Activated effector memory CD4-positive, alpha-beta T cell treated with anti-CD3 and anti-CD28 coated beads, Interleukin-2, amount 50 U/mL, for 16 hours (primary cell): ENCODE results near the gene KCNS1.
"Not testable (repeated sequence)": the region's sequence is repeated elsewhere in the genome, so short reads cannot be mapped to it uniquely, and the experiment has no call there.

ENCODE experiments used
- DNase-seq: peaks from one replicate; pipeline ENCODE4 v3.0.0-alpha.2; 2020

The KCNS1 gene

DNA sequence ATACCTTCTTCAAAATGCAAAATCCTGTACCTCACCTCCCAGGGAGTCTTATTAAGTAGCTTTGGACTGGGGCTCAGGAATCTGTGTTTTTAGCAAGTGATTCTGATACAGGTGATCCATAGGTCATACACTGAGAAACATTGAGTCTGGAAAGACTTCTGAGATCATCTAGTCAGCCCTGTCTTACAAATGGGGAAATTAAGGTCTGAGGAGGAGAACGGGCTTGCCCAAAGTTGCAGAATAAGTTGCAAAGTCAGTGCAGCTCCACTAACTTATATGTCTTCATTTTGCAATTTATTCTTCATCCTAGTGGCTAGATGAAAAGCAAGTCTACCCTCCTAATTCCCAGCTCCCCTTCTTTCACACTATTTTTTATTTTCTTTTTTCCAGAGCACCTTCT, 28.9 kb downstream of the KCNS1 start:
- no peak for DNase-seq

DNA sequence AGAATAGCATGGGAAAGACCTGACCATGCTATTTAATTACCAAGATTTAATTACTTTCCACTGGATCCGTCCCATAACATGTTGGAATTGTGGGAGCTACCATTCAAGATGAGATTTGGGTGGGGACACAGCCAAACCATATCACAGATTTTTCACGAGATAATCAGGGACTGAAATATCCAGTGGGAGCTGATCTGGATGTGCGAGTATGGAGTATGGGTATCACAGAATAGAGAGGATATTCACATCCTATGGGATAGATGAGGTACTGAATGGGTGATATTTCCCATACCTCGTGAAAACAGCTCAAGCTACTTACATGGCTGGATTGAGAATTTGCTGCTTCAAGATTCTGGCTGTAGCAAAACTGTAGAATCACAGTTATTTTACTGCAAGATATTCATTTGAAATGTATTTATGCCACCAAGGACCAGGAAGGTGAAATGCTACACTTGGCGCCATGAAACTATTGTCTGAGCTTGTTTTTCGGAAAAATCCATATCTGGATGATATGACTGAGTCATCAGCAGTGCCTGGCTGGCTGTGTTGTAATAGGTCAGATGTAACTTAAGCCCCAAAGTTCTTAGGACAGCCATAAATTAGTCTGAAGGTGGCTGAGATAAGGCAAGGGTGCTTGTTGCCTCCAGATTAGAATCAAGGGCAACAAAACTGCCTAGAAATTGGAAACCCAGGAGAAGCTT, 29.8 kb downstream of the KCNS1 start:
- no peak for DNase-seq

DNA sequence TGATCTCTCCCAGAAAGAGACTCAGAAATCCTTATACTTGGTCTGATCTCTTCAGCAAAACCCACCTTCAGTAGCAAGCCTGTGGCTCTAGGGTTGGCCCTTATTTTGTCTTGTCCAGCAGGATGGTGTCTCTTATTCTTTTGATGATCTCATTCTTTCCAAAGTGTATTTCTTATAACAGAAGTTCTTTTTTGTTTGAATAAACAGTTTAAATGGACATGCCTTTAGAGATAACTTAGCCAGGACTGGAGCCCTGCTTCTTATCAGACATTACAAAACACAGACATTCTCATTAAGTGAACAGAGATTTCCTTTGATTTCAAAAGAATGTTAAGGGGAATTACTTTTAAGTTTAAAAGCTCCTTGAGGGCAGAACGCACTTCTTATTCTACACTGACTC, 31.7 kb downstream of the KCNS1 start:
- no peak for DNase-seq

DNA sequence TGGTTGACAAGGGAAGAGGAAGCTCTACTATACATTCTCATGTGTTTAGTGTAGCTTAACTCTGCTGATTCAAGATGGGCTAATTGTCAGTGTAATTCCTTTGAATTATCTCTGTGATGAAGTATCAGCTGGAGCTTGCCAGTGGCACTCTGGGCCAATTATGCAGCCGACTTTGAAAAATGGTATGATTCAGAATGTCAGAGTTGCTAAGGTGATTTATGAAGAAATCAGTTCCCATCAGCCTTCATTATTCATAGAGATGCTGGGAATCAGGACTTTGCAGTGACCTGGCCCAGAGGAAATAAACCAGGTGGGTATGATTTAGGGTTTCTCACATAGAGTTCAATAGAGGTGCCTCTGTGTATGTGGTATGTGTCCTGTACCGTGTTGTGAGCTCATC, 33.4 kb downstream of the KCNS1 start:
- no peak for DNase-seq

DNA sequence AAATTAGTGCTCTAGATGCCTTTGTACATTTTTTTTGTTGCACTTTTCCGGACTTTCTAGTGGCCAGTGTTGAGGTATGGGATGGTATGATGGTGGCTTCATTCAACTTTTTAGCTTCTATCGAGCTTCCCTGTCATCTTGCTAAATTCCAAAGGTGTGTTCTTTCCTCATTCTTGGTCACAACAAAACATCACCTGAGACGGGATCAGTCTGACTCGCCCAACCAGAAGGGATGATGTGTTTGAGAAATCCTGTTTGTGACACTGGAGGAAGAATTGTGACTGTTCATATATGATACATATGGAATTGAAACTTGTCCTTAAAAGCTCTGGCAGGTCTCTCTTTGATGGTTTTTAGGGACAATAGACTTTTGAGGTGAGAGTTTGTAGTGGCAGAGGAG, 33.8 kb downstream of the KCNS1 start:
- no peak for DNase-seq

DNA sequence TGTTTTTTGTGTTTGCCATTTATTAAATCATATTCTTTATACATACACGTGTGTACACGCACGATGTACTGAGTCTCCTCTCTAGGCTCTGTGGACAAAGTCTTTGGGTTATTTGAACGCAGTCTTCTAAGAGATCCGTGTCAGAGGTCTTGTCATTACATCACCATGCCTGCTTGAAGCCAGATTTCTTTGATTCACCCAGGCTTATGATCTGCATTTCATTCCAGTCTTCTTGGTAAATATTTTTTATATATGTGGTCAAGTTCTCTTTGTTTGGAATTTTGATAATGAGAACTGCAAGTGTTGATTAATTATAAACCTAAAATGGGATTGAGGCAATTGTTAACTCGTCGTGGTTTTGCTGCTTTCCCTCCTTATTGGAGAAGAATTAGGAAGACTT, 34.6 kb downstream of the KCNS1 start:
- no peak for DNase-seq

DNA sequence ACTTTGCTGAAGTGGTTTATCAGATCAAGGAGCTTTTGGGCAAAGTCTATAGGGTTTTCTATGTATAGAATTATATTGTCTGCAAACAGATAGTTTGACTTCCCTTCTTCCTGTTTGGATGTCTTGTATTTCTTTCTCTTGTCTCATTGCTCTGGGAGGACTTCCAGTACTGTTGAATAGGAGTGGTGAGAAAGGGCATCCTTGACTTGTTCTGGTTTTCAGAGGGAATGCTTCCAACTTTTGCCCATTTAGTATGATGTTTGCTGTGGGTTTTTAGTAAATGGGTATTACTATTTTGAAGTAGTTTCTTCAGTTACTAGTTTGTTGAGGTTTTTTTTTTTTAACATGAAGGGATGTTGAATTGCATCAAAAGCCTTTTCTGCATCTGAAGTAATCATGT, 36.1 kb downstream of the KCNS1 start:
- DNase-seq = no peak

DNA sequence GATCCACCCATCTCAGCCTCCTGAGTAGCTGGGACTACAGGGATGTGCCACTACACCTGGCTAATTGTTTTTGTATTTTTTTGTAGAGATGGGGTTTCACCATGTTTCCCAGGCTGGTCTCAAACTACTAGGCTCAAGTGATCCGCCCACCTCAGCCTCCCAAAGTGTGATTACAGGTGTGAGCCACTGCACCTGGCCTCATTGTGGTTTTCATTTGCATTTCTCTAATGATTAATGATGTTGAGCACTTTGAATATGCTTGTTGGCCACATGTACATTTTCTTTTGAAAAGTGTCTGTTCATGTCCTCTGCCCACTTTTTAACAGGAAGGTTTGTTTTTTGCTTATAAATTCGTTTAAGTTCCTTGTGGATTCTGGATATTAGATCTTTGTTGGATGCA, 37.8 kb downstream of the KCNS1 start:
- DNase-seq = not testable (repeated sequence)

DNA sequence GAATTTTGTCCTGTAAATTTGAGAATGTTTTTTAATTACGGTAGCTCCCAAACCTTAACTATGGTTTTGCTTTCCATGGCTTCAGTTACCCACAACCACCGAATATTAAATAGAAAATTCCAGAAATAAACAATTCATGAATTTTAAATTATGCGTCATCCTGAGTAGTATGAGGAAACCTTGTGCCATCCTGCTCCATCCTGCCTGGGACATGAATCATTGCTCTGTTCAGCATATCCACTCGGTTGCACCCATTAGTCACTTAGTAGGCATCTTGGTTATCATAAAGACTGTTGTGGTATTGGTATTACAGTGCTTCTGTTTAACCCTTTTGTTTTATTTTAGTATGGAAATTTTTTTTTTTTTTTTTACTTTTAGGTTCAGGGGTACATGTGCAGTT, 39.7 kb downstream of the KCNS1 start:
- DNase-seq = no peak

DNA sequence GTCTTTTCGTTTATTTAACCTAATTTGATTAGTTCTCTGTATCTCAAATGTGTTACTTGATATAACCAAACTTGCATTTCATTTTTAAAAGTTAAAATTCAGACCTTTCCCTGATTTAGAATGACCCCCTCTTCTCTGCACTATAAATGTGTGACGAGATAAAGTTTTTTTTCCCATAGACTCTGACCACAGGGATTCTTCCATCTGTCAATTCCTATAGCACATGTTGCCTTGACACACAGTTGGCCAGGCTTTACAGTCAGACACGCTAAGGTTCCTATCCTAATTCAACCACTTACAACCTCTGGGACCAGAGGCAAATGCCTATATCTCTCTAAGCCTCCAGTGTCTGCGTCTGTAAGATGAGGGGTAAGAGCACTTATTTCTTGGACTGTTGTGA, 40.6 kb downstream of the KCNS1 start:
- no peak for DNase-seq

DNA sequence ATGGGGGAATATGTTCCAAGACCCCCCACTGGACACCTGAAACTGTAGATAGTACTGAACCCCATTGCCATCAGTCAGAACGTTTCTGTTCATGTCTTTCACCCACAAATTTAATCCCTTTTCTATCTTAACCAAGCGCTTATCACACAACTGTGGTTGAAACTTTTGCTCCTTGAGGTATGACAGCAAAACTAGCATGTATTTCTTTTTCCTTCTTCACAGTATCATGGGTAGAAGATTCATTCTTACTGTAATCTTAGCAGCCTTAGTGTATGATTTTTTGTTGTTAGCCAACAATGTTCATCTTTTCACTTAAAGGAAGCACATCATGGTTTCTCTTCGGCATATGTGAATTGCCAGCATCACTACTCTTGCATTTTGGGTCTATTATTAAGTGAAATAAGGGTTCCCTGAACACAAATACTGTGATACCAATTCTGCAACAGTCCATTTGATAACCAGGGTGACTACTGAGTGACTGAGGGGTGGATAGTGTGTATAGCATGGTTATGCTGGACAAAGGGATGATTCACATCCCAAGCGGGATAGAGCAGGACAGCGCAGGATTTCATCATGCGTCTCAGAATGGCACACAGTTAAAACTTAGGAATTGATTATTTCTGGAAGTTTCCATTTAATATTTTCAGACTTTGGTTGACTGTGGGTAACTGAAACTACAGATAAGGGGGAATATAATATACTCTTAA, 41.8 kb downstream of the KCNS1 start:
- DNase-seq = no peak

DNA sequence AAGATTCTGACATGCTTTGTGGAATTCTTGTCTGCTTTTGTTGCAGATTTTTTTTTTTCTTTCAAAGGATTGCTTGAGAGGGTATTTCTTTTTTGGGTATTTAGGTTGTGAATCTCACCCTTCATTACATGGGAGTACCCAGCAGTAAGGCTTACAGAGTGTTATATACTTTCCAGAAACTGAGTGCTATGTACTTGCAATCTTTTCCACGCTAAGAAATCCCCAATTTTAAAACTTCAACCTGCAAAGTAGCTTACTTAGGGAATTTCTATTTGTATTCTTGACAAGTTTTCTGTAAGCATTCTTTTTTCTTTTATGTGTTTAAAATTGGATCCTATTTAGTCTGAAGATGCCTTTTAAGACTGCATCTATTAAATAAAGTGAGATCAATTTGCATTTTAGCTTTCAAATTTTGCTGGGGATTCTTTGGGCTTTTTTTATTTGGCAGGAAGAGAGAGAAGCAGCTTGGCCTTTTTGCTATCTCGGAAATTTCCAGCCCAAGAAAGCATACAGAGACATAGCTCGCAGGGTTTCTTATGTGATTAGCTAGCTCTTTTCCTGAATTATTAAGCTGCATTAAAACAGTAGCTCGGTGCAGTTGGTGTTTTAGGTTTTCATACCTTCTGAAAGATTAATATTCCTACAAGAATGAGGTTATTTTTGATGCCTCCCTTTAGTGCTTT, 42.6 kb downstream of the KCNS1 start:
- no peak for DNase-seq

DNA sequence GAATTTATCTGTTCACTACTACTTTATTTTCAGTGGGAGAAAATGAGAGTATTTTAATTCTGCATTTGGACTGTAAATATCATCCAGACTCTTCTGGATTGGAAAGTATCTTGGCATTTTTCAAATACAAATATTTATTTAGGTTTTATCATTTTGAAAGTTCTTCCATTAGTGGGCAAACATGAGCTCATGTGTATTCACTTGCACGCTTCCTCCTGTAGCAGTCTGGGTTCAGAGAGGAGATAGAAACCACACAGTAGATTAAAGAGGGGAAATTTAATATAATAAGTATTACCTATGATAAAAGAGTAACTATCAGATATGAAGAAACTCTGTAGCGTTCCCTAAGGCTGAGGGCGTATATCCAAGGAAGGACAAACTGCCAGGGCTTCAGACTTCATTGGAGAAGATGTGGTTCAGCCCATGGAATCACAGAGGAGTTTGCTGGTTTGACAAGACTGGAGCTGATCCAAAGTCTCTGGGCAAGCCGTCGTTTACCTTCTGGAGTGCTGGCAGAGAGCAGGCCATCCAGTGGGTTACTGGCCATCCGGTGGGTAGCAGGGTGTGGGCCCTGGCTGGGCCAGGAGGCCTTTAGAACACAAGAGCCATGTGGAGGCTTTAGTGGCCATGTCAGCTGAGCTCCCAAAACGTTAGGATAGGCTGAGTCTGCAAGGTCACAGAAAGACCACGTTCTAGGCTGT, 44.3 kb downstream of the KCNS1 start:
- DNase-seq = no peak

DNA sequence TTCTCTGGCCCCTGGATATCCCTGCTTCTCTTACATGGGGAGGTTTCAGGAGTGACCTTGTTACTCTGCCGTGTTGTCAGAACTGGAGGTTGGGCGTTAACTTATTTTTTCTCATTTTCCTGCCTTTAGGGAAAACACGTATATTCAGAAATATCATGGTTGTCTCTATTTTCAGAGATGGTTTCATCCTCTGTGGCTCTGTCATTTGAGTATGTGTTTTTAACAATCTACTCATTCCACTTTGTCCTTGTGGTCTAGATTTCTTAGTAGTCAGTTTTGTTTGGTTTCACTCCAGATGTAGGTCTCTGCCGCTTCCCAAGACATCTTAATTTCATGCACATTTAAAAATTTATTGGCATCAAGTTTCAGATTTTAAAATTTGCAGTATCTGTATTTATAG, 45.9 kb downstream of the KCNS1 start:
- no peak for DNase-seq

DNA sequence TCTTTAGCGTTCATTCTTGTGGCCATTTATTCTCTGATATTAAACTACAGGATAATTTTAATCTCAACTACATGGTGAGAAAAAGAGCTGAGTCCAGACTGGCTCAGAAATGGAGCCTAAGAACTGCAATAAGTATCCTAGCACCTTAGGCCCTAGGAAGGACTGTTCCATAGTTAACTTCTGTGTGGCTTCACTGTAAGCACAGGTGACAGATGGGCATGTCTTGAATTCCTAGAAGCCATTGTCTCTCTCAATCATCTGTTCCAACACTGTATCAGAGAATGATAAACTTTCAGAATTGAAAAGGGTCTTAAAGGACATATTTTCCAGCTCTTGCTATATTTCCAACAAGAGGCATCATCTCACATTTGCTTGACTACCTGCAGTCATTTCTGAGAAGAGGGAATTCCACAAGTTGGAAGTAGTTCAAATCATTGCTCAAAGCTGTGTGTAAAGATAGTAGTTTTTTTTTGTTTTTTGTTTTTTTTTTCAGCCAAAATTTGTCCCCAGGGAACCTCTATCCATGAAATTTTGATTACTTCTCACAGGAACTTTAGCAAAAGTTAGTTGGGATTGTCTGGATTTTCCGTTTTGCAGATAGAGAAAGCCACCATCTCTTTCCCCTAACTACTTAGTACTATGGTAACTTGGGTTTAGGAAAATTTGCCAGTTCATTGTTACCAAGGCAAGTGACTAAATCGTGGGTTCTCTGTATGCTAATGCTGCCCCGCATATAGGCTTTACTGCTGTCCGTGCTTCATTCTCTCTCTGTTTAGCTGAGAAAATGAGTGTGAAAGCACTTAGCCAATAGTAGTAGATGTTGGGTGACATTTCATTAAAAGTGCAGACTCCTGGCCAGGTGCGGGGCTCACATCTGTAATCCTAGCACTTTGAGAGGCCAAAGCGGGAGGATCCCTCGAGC, 47.2 kb downstream of the KCNS1 start:
- no peak for DNase-seq

DNA sequence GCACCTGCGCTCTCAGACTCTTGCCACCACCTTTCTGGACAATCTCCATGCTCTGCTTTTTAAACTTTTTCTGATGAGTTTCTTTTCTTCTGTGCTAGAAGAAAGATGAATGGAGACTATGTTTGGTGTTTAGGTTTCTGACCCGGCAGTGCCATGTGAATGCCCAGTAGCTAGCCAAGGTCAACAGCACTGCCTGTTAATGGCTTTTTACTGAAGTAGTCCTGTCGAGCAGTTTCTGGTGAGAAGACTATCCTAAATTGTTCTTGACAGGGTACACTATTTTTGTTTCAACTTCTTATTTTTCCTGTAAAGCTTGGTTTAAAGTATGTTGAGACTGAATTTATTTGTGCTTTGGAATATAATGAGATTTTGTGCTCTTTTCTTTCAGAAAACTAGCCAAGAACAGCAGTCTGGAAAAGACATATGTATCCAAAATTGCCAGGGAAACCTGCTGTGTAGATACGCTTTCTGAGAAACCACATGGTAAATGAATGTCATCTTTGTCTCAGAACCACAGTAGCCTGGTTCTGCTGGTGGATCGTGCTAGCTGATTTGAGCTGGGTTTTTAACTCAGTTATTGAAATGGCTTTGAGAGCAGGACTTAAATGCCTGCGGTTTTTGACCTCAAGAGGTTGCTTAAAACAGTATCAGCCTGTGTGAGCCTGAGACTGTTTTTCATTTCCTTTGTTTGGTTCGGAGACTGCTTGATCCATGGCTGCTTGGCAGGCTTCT, 48.1 kb downstream of the KCNS1 start:
- DNase-seq = no peak

DNA sequence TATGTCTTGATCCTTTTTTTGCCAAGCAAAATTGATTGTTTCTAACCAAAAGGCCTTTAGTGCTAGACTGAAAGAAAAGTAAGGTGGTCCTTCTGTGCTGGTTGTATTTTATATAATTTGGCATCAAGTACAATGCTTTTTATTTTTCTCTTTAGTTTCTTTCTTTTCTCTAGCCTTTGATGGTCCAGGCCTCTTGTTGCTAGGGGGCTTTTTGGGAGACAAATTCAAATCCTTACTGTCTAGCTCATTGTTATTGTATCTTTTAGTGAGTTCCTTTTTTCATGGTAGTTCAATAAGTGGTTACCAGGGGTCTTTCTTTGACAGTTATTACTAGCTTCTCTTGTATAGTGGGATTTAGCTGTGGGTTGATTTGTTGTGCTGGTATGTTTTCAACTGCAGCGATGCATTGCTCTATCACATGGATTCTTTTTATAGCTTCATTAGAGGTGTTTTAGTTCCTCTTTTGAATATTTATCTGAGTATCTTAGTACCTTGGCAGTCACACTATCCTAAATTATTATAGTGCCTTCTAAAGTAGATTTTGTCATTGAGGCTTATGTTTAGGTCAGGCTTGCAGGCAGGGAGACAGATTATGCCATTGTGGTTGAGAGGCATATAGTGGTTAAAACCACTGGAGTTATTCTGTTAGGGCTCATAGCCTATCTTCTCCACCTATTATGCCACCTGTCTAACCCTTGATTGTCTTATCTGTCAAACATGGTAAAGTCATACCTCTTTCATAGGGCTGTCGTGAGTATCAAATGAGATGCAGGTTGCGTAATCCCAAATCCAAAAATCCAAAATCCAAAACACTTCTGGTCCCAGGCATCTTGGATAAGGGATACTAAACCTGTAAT, 49.5 kb downstream of the KCNS1 start:
- DNase-seq = no peak

DNA sequence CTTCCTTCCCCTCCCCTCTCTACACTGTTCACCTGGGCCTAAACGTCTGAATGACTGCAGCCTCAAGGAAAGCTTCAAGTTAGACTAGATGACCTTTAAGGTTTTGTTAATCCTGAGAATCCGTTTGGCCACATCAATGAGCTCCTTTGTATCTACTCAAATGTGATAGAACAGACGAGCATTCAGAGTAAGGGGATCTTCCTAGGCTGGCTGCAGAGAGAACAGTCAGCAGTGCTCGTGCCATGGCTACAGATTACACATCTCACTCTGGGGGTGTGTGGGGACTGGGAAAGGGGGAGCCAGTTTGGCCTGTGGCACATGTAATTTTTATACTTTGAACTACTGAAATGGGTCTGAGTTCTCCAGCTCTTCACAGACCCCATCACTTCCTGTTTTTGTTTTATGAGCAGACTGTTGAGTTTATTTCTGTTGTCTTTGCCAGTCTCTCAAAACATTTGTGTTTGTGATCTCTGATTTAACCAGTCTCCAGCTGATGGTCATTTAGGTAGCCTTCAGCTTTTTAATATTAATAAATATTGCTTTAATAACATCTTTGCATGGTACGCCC, 50.9 kb downstream of the KCNS1 start:
- DNase-seq = no peak

DNA sequence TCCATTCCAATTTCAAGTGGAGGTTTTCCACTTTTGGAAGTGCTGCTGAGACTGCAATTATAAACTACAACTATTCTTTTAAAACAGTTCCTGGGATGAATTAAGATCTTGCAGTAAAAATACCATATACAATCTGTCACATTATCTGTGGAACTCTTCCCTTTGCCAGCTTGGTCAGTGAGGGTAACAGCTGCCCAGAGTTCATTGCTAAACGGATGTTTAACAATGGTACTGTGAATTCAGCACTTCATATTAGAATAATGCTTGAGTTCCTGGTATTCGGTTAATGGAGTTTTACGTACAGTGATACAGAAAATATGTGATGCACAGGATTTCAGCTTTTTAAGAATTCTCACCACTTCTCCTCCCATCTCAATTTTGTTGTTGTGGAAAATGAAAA, 51.5 kb downstream of the KCNS1 start:
- no peak for DNase-seq

DNA sequence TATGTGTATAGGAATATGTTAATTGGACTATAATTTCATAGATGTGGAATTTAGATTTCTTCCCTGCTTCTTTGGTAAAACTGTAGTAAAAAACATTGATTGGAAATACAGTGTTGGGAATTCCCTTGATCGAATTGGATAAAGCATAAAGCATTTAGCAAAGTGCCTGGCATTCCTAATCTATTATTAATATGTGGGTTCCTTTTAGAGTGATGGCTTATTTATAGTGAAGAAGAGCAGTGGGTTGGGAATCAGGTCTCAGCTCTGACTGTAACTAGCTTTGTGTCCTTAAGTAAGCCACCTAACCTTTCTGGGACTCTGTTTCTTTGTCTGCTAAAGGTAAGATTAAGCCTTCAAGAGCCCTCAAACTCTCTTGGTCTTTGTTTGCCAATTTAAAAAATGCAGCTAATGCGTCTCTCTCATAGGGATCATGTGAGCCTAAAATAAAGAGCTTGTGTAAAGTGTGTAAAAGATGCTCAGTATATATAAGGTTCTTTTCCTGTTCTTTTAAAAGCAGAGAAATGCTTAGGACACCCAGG, 53.3 kb downstream of the KCNS1 start:
- no peak for DNase-seq
